NCI-H526 (cell line): Measurements from ENCODE around the gene ASIC1.
A peak's percentile ranks its signal among the peaks of the same experiment; 100 is the strongest.

ENCODE experiments used
- DNase-seq, 2 experiments: peaks; one replicate each; lab custom pipeline; 2025; lab: John Stamatoyannopoulos, UW

The ASIC1 gene

GRCh38 chr12:50084775-50085614, 27.6 kb downstream of the ASIC1 start, which contains the start of gene SMARCD1:
Gene SMARCD1, plus strand, starts transcription at chr12:50085342. Its CDS starts 28 bp downstream, at chr12:50085370.
- peak; percentile 93 to 98 for DNase-seq

- DNase-seq: no peak
Observed at GRCh38 chr12:50085615-50086072, 28.2 kb downstream of the ASIC1 start.

- DNase-seq: peak in 1 of 2 experiments; percentile 23
Observed at GRCh38 chr12:50086148-50086547, 28.8 kb downstream of the ASIC1 start.

- DNase-seq: no peak
Observed at GRCh38 chr12:50087151-50087550, 29.8 kb downstream of the ASIC1 start.

GRCh38 chr12:50087995-50088394, 30.6 kb downstream of the ASIC1 start:
- no peak for DNase-seq

- peak; percentile 37 to 83 for DNase-seq
Observed at GRCh38 chr12:50088577-50089335, 31.4 kb downstream of the ASIC1 start.

- no peak for DNase-seq
Observed at GRCh38 chr12:50089730-50090129, 32.3 kb downstream of the ASIC1 start.

GRCh38 chr12:50090391-50090790, 33.0 kb downstream of the ASIC1 start:
- no peak for DNase-seq

GRCh38 chr12:50097952-50098351, 40.6 kb downstream of the ASIC1 start:
- no peak for DNase-seq

GRCh38 chr12:50099302-50100008, 42.1 kb downstream of the ASIC1 start:
- no peak for DNase-seq

- DNase-seq: no peak
Observed at GRCh38 chr12:50100561-50100960, 43.2 kb downstream of the ASIC1 start.

- peak in 1 of 2 experiments; percentile 24 for DNase-seq
Observed at GRCh38 chr12:50101663-50102062, 44.3 kb downstream of the ASIC1 start.

GRCh38 chr12:50102131-50102531, 44.7 kb downstream of the ASIC1 start:
- no peak for DNase-seq

- DNase-seq: no peak
Observed at GRCh38 chr12:50102646-50103309, 45.4 kb downstream of the ASIC1 start.

- no peak for DNase-seq
Observed at GRCh38 chr12:50103351-50103750, 46.0 kb downstream of the ASIC1 start.

GRCh38 chr12:50103767-50104321, 46.4 kb downstream of the ASIC1 start, which contains the start of gene GPD1:
Gene GPD1, plus strand, starts transcription at chr12:50104008. Its CDS starts 43 bp downstream, at chr12:50104051.
- DNase-seq: peak; percentile 49 to 88

GRCh38 chr12:50104417-50105366, 47.3 kb downstream of the ASIC1 start:
- no peak for DNase-seq

- no peak for DNase-seq
Observed at GRCh38 chr12:50105913-50106450, 48.6 kb downstream of the ASIC1 start.

- no peak for DNase-seq
Observed at GRCh38 chr12:50106907-50107306, 49.5 kb downstream of the ASIC1 start.
